Measurements from ENCODE around the gene PSME2. TPM values are rescaled to one million over a fixed set of nuclear protein-coding genes. Genes with fewer than 3 reads are reported as not detected.

The PSME2 gene
- total and polyA plus RNA-seq, 2 of the 13 experiments (the other 11 are each of a cell fraction or from before 2014, with no cell fraction given), result 332 to 716 TPM

DNA sequence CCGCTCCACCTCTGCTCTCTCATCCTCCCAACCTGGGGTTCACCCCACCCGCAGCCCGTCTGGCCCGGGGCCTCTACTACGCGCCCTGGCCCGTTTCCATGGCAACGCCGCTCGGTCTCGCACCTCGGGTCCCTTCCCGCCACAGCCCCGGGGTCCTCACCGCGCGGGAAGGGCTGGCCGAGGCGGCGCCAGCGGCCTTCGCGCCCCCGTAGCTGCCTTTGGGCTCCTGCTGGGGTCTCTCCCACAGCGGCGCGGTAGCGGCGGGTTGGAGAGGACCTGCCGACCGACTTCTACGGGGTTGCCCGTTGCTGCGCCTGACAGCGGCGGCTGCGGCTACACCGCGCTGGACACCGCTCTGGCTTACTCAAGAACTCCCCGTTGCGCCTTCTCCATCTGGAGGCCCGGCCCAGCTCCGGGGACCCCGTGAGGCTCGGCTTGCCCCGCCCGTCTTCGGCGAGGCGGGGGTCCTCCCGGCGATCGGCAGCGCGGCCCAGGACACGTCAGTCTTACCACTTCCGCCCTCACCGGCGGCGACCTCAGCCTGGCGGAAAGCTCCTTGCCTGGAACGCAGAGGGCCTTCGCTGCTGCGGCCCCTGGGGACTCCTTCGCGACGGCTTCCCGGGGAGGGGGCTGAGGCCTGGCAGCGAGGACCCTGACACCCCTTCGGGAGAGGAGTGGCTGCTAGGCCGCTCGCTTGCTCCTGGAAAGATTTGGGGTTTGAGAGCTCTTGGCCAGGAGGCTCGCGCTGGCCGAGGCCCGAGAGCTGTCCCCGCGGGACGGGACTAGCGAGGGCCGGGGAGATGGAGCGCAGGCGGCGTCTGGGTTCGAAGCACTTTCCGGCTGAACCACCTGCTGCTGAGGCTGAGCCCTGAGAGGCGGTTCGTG is 49.0 kb upstream of the PSME2 start, which contains the start of gene TM9SF1 (continued):
- TF ChIP-seq ZNF3 (CRISPR knock-in tag; IDR thresholded peaks at IDR 0.05) (peak; percentile 30; the same call in 1 of the 2 replicates), ZBTB38 (CRISPR knock-in tag; IDR thresholded peaks at IDR 0.05) (peak; percentile 81), ZNF737 (CRISPR knock-in tag; IDR thresholded peaks at IDR 0.05; ENCODE audit: borderline replicate concordance) (no peak), RNF2 (conservative IDR thresholded peaks at IDR 0.05; ENCODE audit: low read depth) (peak; percentile 100), TEAD3 (CRISPR knock-in tag; optimal IDR thresholded peaks at IDR 0.05; ENCODE audit: borderline replicate concordance) (peak; percentile 92), ZNF260 (CRISPR knock-in tag; IDR thresholded peaks at IDR 0.05; ENCODE audit: borderline replicate concordance, low read depth) (peak; percentile 96), MIER2 (CRISPR knock-in tag; IDR thresholded peaks at IDR 0.05) (peak; percentile 34), SRSF9 (IDR thresholded peaks at IDR 0.05; ENCODE audit: borderline replicate concordance, insufficient read depth, low read depth, low read length, poor library complexity, severe bottlenecking) (no peak), ARNT2 (CRISPR knock-in tag; IDR thresholded peaks at IDR 0.05; ENCODE audit: low read depth) (peak; percentile 99), SMAD1 (CRISPR knock-in tag; IDR thresholded peaks at IDR 0.05; ENCODE audit: borderline replicate concordance, low read depth) (peak; percentile 98), SRSF1 (optimal IDR thresholded peaks at IDR 0.05; ENCODE audit: low read depth, low read length) (peak; percentile 97), CHCHD3 (CRISPR knock-in tag; IDR thresholded peaks at IDR 0.05) (peak; percentile 44), TCF12 (IDR thresholded peaks at IDR 0.05) (no peak), TCF12 (CRISPR knock-in tag; IDR thresholded peaks at IDR 0.05) (peak; percentile 81; the same call in 1 of the 2 replicates), ZNF335 (CRISPR knock-in tag; IDR thresholded peaks at IDR 0.05) (peak; percentile 100), ZIK1 (CRISPR knock-in tag; IDR thresholded peaks at IDR 0.05; ENCODE audit: borderline replicate concordance, low read depth) (peak; percentile 94), ZBTB8A (CRISPR knock-in tag; IDR thresholded peaks at IDR 0.05; ENCODE audit: borderline replicate concordance, low read depth) (peak; percentile 98), YEATS4 (CRISPR knock-in tag; IDR thresholded peaks at IDR 0.05; ENCODE audit: borderline replicate concordance) (peak; percentile 100), PLRG1 (conservative IDR thresholded peaks at IDR 0.05) (no peak), ZFP90 (CRISPR knock-in tag; IDR thresholded peaks at IDR 0.05; ENCODE audit: borderline replicate concordance) (peak; percentile 94)
- TF ChIP-seq, protein P1, sequence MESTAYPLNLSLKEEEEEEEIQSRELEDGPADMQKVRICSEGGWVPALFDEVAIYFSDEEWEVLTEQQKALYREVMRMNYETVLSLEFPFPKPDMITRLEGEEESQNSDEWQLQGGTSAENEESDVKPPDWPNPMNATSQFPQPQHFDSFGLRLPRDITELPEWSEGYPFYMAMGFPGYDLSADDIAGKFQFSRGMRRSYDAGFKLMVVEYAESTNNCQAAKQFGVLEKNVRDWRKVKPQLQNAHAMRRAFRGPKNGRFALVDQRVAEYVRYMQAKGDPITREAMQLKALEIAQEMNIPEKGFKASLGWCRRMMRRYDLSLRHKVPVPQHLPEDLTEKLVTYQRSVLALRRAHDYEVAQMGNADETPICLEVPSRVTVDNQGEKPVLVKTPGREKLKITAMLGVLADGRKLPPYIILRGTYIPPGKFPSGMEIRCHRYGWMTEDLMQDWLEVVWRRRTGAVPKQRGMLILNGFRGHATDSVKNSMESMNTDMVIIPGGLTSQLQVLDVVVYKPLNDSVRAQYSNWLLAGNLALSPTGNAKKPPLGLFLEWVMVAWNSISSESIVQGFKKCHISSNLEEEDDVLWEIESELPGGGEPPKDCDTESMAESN (CRISPR knock-in tag; conservative IDR thresholded peaks at IDR 0.05), result peak; percentile 99
- TF ChIP-seq, protein P2, sequence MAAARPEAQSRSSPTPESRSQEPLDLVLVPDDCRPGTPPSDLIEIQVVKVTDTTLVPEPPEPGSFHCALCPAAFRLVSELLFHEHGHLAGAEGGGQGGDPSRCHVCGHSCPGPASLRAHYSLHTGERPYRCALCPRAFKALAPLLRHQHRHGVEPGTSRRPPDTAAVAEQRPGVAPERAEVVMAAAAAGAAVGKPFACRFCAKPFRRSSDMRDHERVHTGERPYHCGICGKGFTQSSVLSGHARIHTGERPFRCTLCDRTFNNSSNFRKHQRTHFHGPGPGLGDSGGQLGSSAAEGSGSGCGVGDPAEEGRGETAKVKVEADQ (CRISPR knock-in tag; IDR thresholded peaks at IDR 0.05; ENCODE audit: borderline replicate concordance), result peak; percentile 100
- TF ChIP-seq, protein P3, sequence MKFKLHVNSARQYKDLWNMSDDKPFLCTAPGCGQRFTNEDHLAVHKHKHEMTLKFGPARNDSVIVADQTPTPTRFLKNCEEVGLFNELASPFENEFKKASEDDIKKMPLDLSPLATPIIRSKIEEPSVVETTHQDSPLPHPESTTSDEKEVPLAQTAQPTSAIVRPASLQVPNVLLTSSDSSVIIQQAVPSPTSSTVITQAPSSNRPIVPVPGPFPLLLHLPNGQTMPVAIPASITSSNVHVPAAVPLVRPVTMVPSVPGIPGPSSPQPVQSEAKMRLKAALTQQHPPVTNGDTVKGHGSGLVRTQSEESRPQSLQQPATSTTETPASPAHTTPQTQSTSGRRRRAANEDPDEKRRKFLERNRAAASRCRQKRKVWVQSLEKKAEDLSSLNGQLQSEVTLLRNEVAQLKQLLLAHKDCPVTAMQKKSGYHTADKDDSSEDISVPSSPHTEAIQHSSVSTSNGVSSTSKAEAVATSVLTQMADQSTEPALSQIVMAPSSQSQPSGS (CRISPR knock-in tag; IDR thresholded peaks at IDR 0.05), result peak; percentile 98
